ENCODE data around the gene CDK6. TPM values are rescaled to one million over a fixed set of nuclear protein-coding genes. Genes with fewer than 3 reads are reported as not detected.

The CDK6 gene
- total RNA-seq, 1 experiment from 2014 or later = 41.4 TPM

- no peaks in the 10 kb centered on the region for H3K27me3 ChIP-seq (ENCODE audit: insufficient read depth, low read length)
- H3K4me2 ChIP-seq (ENCODE audit: low read length) = peak overlapping the region; percentile 57
- POLR2A ChIA-PET = no interaction called here
- TF ChIP-seq POLR2AphosphoS5 (IDR thresholded peaks at IDR 0.05; ENCODE audit: low read depth, low read length) = no peak
- TF ChIP-seq ZBTB33 (IDR thresholded peaks at IDR 0.05; ENCODE audit: extremely low read depth, insufficient replicate concordance, low read length) = no peak
- TF ChIP-seq ELF1 (IDR thresholded peaks at IDR 0.05; ENCODE audit: borderline replicate concordance, low read depth) = no peak
- no peak for TF ChIP-seq SP1 (IDR thresholded peaks at IDR 0.05; ENCODE audit: low read depth)
- TF ChIP-seq SIN3A (IDR thresholded peaks at IDR 0.05; ENCODE audit: low read depth) = no peak
- no peak for TF ChIP-seq FOSL1 (IDR thresholded peaks at IDR 0.05; ENCODE audit: low read depth)
- H3K4me3 ChIP-seq (replicated peaks in 1 of 2; ENCODE audit: low read depth in 1 of 2, low read length in 2 of 2) = no peak overlapping the region
- intact Hi-C loops (cut with micrococcal nuclease) = no loop called here
- BruUV-seq (replicated peaks) = no TSS peak
- H3K27ac ChIP-seq (ENCODE audit: low read depth, low read length) = no peak overlapping the region
- no peaks in the 10 kb centered on the region for H3K9me3 ChIP-seq (ENCODE audit: control insufficient read depth in 1 of 2, insufficient read depth in 1 of 2, low read depth in 1 of 2, low read length in 2 of 2)
- H4K20me1 ChIP-seq (ENCODE audit: insufficient read depth) = no peaks in the 10 kb centered on the region
- CTCF ChIA-PET = no interaction called here
- peaks cover 47% of the 10 kb centered on the region for H3K79me2 ChIP-seq (ENCODE audit: insufficient read depth, low read length)
- RAD21 ChIA-PET (ENCODE audit: low non-redundant PET in 1 of 2, low total read pairs in 2 of 2, uncharacterized antibody in 2 of 2, unreplicated experiment in 2 of 2) = no interaction called here
- ATAC-seq (no peak), DNase-seq (ENCODE audit: low read depth, low spot score) (no peak)
- no peaks in the 10 kb centered on the region for H3K9me2 ChIP-seq (ENCODE audit: insufficient read depth)
- no peak overlapping the region for H3K9ac ChIP-seq (ENCODE audit: low read length)
- H2AFZ ChIP-seq (ENCODE audit: low read depth, low read length, poor library complexity, severe bottlenecking) = no peak overlapping the region
- H3K4me1 ChIP-seq (ENCODE audit: control insufficient read depth in 1 of 2, insufficient read depth in 2 of 2, low read length in 2 of 2) = peaks cover 7 to 26% of the 10 kb centered on the region in 2 experiments
- H3K36me3 ChIP-seq (ENCODE audit: control insufficient read depth in 1 of 2, insufficient read depth in 2 of 2, low read length in 2 of 2) = no peaks in the 10 kb centered on the region
These were observed 103.9 kb downstream of the CDK6 start for GRCh38 chr7:92732316-92733036.

All from HCT116 (cell line).